Neuronal stem cell (in vitro differentiated cells): ENCODE measurements around the gene PMAIP1.

Experiments
- DNase-seq: peaks from one replicate; pipeline ENCODE4 v3.0.0-alpha.2; 2013; ENCODE audit warnings: low spot score
- H2AFZ ChIP-seq: one replicate; pipeline ENCODE4 v1.6.1; 2013; ENCODE audit warnings: mild to moderate bottlenecking, low read length, inconsistent platforms
- H2AK5ac ChIP-seq: 2 replicates; pipeline ENCODE4 v1.6.1; 2013; ENCODE audit warnings: low read depth, mild to moderate bottlenecking, inconsistent platforms, low read length, moderate library complexity, mixed read lengths
- H2BK120ac ChIP-seq: 2 replicates; pipeline ENCODE4 v1.6.1; 2013; ENCODE audit warnings: low read depth, mild to moderate bottlenecking, inconsistent platforms, low read length, moderate library complexity, mixed read lengths
- H2BK12ac ChIP-seq: one replicate; pipeline ENCODE4 v1.6.1; 2013; ENCODE audit warnings: low read length, inconsistent platforms
- H2BK15ac ChIP-seq: 2 replicates; pipeline ENCODE4 v1.6.1; 2013; ENCODE audit warnings: mild to moderate bottlenecking, low read length, inconsistent platforms, mixed read lengths
- H2BK5ac ChIP-seq: one replicate; pipeline ENCODE4 v1.6.1; 2013; ENCODE audit warnings: inconsistent platforms, mild to moderate bottlenecking, low read length, moderate library complexity
- H3K14ac ChIP-seq: one replicate; pipeline ENCODE4 v1.6.1; 2013; ENCODE audit warnings: low read length, inconsistent platforms
- H3K18ac ChIP-seq: 2 replicates; pipeline ENCODE4 v1.6.1; 2013; ENCODE audit warnings: low read length, inconsistent platforms
- H3K23ac ChIP-seq: 2 replicates; pipeline ENCODE4 v1.6.1; 2013; ENCODE audit warnings: low read depth, mild to moderate bottlenecking, mixed read lengths, low read length, inconsistent platforms; ENCODE audit not compliant: poor library complexity
- H3K27ac ChIP-seq: replicated peaks from 3 replicates; pipeline ENCODE4 v1.5.1; 2013; ENCODE audit warnings: low read length, inconsistent platforms
- H3K27me3 ChIP-seq, 3 experiments: 2 replicates each; pipeline ENCODE4 v1.6.1; 2013; ENCODE audit warnings: low read length in 3 of 3, mild to moderate bottlenecking in 2 of 3, inconsistent platforms in 1 of 3, low read depth in 1 of 3, mixed read lengths in 1 of 3, moderate library complexity in 1 of 3; ENCODE audit not compliant: control insufficient read depth in 3 of 3, insufficient read depth in 3 of 3
- H3K36me3 ChIP-seq, 2 donors: replicated peaks in 1 of 2; 2 replicates each; pipeline ENCODE4 v1.6.1; 2013; ENCODE audit warnings: low read length in 2 of 2; ENCODE audit not compliant: control insufficient read depth in 2 of 2, insufficient read depth in 2 of 2
- H3K4ac ChIP-seq: 2 replicates; pipeline ENCODE4 v1.6.1; 2013; ENCODE audit warnings: inconsistent platforms, mild to moderate bottlenecking, low read length, moderate library complexity
- H3K4me1 ChIP-seq, 2 donors: 1 replicate in 1 of 2; 2 replicates in 1 of 2; pipeline ENCODE4 v1.6.1; 2013; ENCODE audit warnings: low read length in 2 of 2, low read depth in 1 of 2; ENCODE audit not compliant: control insufficient read depth in 2 of 2, insufficient read depth in 1 of 2
- H3K4me2 ChIP-seq: one replicate; pipeline ENCODE4 v1.6.1; 2013; ENCODE audit warnings: mild to moderate bottlenecking, low read length, inconsistent platforms; ENCODE audit not compliant: insufficient read depth, poor library complexity, severe bottlenecking
- H3K4me3 ChIP-seq, 2 donors: 2 replicates each; pipeline ENCODE4 v1.5.1; 2013; ENCODE audit warnings: low read length in 2 of 2, mild to moderate bottlenecking in 2 of 2, inconsistent platforms in 1 of 2, moderate library complexity in 1 of 2
- H3K79me1 ChIP-seq: one replicate; pipeline ENCODE4 v1.6.1; 2013; ENCODE audit warnings: low read depth, mild to moderate bottlenecking, inconsistent platforms, low read length, moderate library complexity
- H3K9ac ChIP-seq: one replicate; pipeline ENCODE4 v1.6.1; 2013; ENCODE audit warnings: mild to moderate bottlenecking, low read depth, low read length, inconsistent platforms; ENCODE audit not compliant: poor library complexity
- H3K9me3 ChIP-seq, 2 donors: replicated peaks in 1 of 2; 2 replicates each; pipeline versions ENCODE3 to v1.6.1; 2013; ENCODE audit warnings: low read length in 2 of 2, mild to moderate bottlenecking in 2 of 2, inconsistent platforms in 1 of 2, low read depth in 1 of 2, mixed read lengths in 1 of 2, moderate library complexity in 1 of 2; ENCODE audit not compliant: control insufficient read depth in 2 of 2, insufficient read depth in 1 of 2
- H4K8ac ChIP-seq: one replicate; pipeline ENCODE4 v1.6.1; 2013; ENCODE audit warnings: low read depth, mild to moderate bottlenecking, inconsistent platforms, low read length, moderate library complexity
- H4K91ac ChIP-seq: one replicate; pipeline ENCODE4 v1.6.1; 2013; ENCODE audit warnings: low read length, low read depth, mild to moderate bottlenecking, inconsistent platforms; ENCODE audit not compliant: poor library complexity
- WGBS, 2 donors: extraction: QIAGEN DNeasy Blood & Tissue Kit; methylation state at CpG; one replicate each; pipeline ENCODE4 v1.1.7; 2013; ENCODE audit warnings: missing lambda C conversion rate in 2 of 2, mixed read lengths in 1 of 2; ENCODE audit not compliant: insufficient read length in 2 of 2, insufficient replicate concordance in 1 of 2; ENCODE audit errors: extremely low coverage in 2 of 2; 5-methylcytosine and 5-hydroxymethylcytosine counted together

PMAIP1 gene

GRCh38 chr18:59909289-59910036 is 9.7 kb downstream of the PMAIP1 start:
- no peak overlapping the region for H2BK12ac ChIP-seq
- H2BK5ac ChIP-seq = no peak overlapping the region
- H3K9me3 ChIP-seq = no peaks in the 10 kb centered on the region
- H4K8ac ChIP-seq = no peak overlapping the region
- no peak overlapping the region for H2BK15ac ChIP-seq
- no peak overlapping the region for H2AK5ac ChIP-seq
- H3K4me1 ChIP-seq = no peaks in the 10 kb centered on the region
- H3K79me1 ChIP-seq = no peaks in the 10 kb centered on the region
- H3K4me3 ChIP-seq = no peak overlapping the region
- no peak overlapping the region for H3K23ac ChIP-seq
- H2BK120ac ChIP-seq = no peak overlapping the region
- WGBS, 2 donors = no CpG with 5 or more reads among the region's 11 CpGs
- no peak overlapping the region for H3K18ac ChIP-seq
- DNase-seq = no peak
- no peak overlapping the region for H4K91ac ChIP-seq
- H2AFZ ChIP-seq = no peak overlapping the region
- no peak overlapping the region for H3K27ac ChIP-seq
- H3K4ac ChIP-seq = no peak overlapping the region
- no peak overlapping the region for H3K4me2 ChIP-seq
- H3K27me3 ChIP-seq = peaks cover 0 to 40% (median 5%) of the 10 kb centered on the region in 3 experiments
- H3K9ac ChIP-seq = no peak overlapping the region
- no peaks in the 10 kb centered on the region for H3K36me3 ChIP-seq
- no peak overlapping the region for H3K14ac ChIP-seq

- no peak overlapping the region for H3K18ac ChIP-seq
- no peaks in the 10 kb centered on the region for H3K9me3 ChIP-seq
- H3K4me2 ChIP-seq = no peak overlapping the region
- H3K79me1 ChIP-seq = no peaks in the 10 kb centered on the region
- no peak overlapping the region for H3K27ac ChIP-seq
- H4K8ac ChIP-seq = no peak overlapping the region
- no peak overlapping the region for H2BK12ac ChIP-seq
- no peaks in the 10 kb centered on the region for H3K36me3 ChIP-seq
- H3K23ac ChIP-seq = no peak overlapping the region
- H3K4ac ChIP-seq = no peak overlapping the region
- H3K14ac ChIP-seq = no peak overlapping the region
- no peak overlapping the region for H2BK15ac ChIP-seq
- no CpG with 5 or more reads among the region's 2 CpGs for WGBS, 2 donors
- no peak overlapping the region for H2BK5ac ChIP-seq
- no peak for DNase-seq
- H2BK120ac ChIP-seq = no peak overlapping the region
- H4K91ac ChIP-seq = no peak overlapping the region
- peaks cover 0 to 41% (median 5%) of the 10 kb centered on the region in 3 experiments for H3K27me3 ChIP-seq
- H3K4me1 ChIP-seq = no peaks in the 10 kb centered on the region
- no peak overlapping the region for H2AK5ac ChIP-seq
- no peak overlapping the region for H3K4me3 ChIP-seq
- no peak overlapping the region for H2AFZ ChIP-seq
- no peak overlapping the region for H3K9ac ChIP-seq
Measured at GRCh38 chr18:59910967-59911366, 11.2 kb downstream of the PMAIP1 start.

GRCh38 chr18:59911600-59911999 is 11.8 kb downstream of the PMAIP1 start:
- Histone ChIP-seq H3K27me3 (peaks cover 0 to 41% (median 5%) of the 10 kb centered on the region in 3 experiments), H2BK120ac (no peak overlapping the region), H3K36me3 (no peaks in the 10 kb centered on the region), H3K23ac (no peak overlapping the region), H2BK5ac (no peak overlapping the region), H4K8ac (no peak overlapping the region), H2BK12ac (no peak overlapping the region), H2AFZ (no peak overlapping the region), H3K4me2 (no peak overlapping the region), H3K4me1 (no peaks in the 10 kb centered on the region), H3K9ac (no peak overlapping the region), H3K14ac (no peak overlapping the region), H3K27ac (no peak overlapping the region), H3K18ac (no peak overlapping the region), H3K4me3 (no peak overlapping the region), H2AK5ac (no peak overlapping the region), H4K91ac (no peak overlapping the region), H3K9me3 (no peaks in the 10 kb centered on the region), H3K4ac (no peak overlapping the region), H2BK15ac (no peak overlapping the region), H3K79me1 (no peaks in the 10 kb centered on the region)
- DNase-seq = no peak

- H3K14ac ChIP-seq = no peak overlapping the region
- no peak for DNase-seq
- no peak overlapping the region for H3K23ac ChIP-seq
- no peaks in the 10 kb centered on the region for H3K9me3 ChIP-seq
- no peaks in the 10 kb centered on the region for H3K4me1 ChIP-seq
- no peak overlapping the region for H3K9ac ChIP-seq
- H3K18ac ChIP-seq = no peak overlapping the region
- no peak overlapping the region for H4K91ac ChIP-seq
- no peak overlapping the region for H4K8ac ChIP-seq
- no peaks in the 10 kb centered on the region for H3K36me3 ChIP-seq
- H2AFZ ChIP-seq = no peak overlapping the region
- no peak overlapping the region for H2BK15ac ChIP-seq
- no CpG with 5 or more reads among the region's 2 CpGs for WGBS, 2 donors
- H3K4me2 ChIP-seq = no peak overlapping the region
- H2BK12ac ChIP-seq = no peak overlapping the region
- H3K27me3 ChIP-seq = peaks cover 0 to 37% (median 5%) of the 10 kb centered on the region in 3 experiments
- no peak overlapping the region for H3K4ac ChIP-seq
- no peak overlapping the region for H2AK5ac ChIP-seq
- no peak overlapping the region for H3K27ac ChIP-seq
- H2BK5ac ChIP-seq = no peak overlapping the region
- no peak overlapping the region for H2BK120ac ChIP-seq
- H3K4me3 ChIP-seq = no peak overlapping the region
- no peaks in the 10 kb centered on the region for H3K79me1 ChIP-seq
Measured at GRCh38 chr18:59912007-59912550, 12.3 kb downstream of the PMAIP1 start.
